SJCRH30 (cell line): ENCODE data around the gene AP4M1. TPM values are rescaled to one million over a fixed set of nuclear protein-coding genes. Genes with fewer than 3 reads are reported as not detected.

Experiments used
- DNase-seq, 2 experiments: peaks; one replicate each; pipeline ENCODE4 v3.0.0-alpha.2; 2015 to 2020
- H3K27ac ChIP-seq: fragments of 250-450 bp; sonication (Bioruptor Pico); 2 replicates; pipeline ENCODE4 v1.5.1; 2020; ENCODE audit warnings: mild to moderate bottlenecking, moderate library complexity
- H3K27me3 ChIP-seq: fragments of 250-450 bp; sonication (Bioruptor Pico); 2 replicates; pipeline ENCODE4 v1.5.1; 2020; ENCODE audit warnings: mild to moderate bottlenecking, moderate library complexity
- H3K36me3 ChIP-seq: fragments of 250-450 bp; sonication (Bioruptor Pico); 2 replicates; pipeline ENCODE4 v1.5.1; 2020; ENCODE audit warnings: mild to moderate bottlenecking, moderate library complexity
- H3K4me1 ChIP-seq: fragments of 250-450 bp; sonication (Bioruptor Pico); 2 replicates; pipeline ENCODE4 v1.5.1; 2020; ENCODE audit warnings: mild to moderate bottlenecking, moderate library complexity
- H3K4me3 ChIP-seq: fragments of 250-450 bp; sonication (Bioruptor Pico); 2 replicates; pipeline ENCODE4 v1.5.1; 2020; ENCODE audit warnings: mild to moderate bottlenecking, moderate library complexity
- H3K9me3 ChIP-seq: fragments of 250-450 bp; sonication (Bioruptor Pico); replicated peaks from 2 replicates; pipeline ENCODE4 v1.5.1; 2020; ENCODE audit warnings: mild to moderate bottlenecking, moderate library complexity
- total RNA-seq: library from RNA; depleted of rRNA; stranded (reverse); fragments of >200 nt; shearing (Covaris generic); gene quantifications from 2 replicates; pipeline ENCODE4 v1.2.3, GENCODE V29; 2014

Gene AP4M1
- total RNA-seq, 1 experiment from 2014 or later: 13.9 TPM

DNA sequence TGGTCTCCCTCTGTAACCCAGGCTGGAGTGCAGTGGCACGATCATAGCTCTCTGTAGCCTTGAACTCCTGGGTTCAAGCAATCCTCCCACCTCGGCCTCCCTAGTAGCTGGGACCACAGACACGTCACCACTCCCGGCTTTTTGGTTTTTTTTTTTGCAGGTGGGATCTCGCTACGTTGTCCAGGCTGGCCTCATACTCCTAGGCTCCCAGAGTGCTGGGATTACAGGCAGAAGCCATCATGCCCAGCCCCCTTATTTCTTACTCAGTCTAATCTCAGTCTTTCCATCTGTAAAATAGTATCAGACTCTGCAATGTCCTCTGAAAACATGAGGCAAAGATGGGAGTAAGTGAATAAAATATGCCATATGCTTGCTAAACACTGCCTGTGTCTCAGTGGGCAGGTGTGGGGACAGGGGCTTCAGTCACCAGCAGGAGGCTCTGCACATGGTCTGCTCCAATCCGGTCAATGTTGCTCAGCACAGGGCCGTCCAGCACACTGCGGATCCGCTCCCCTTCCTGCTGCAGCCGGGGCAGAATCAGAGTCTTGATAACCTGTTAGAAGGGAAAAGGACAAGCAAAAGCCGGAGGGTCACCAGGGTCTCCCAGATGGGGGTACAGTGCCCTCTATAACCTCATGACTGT lies 8.2 kb downstream of the AP4M1 start:
- no peak overlapping the region for H3K27ac ChIP-seq
- no peaks in the 10 kb centered on the region for H3K4me1 ChIP-seq
- H3K27me3 ChIP-seq: no peaks in the 10 kb centered on the region
- no peak overlapping the region for H3K4me3 ChIP-seq
- no peaks in the 10 kb centered on the region for H3K9me3 ChIP-seq
- H3K36me3 ChIP-seq: peaks cover 36% of the 10 kb centered on the region
- no peak for DNase-seq

DNA sequence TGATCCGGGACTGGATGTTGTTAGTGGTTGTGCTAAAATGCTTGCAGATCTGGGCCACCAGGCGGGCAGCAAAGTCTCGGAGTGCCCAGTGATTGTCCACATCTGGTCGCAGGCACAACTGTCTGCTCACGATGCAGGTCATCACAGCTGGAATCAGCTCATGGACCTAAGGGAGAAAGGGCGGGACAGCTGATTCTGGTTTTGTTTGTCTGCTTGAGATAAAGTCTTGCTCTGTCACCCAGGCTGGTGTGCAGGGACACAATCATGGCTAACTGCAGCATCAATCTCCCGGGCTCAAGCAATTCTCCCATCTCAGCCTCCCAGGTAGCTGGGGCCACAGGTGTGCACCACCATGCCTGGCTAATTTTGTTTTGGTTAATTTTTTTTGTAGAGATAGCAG lies 9.7 kb downstream of the AP4M1 start:
- H3K27me3 ChIP-seq: no peaks in the 10 kb centered on the region
- no peak overlapping the region for H3K4me3 ChIP-seq
- no peaks in the 10 kb centered on the region for H3K4me1 ChIP-seq
- H3K27ac ChIP-seq: no peak overlapping the region
- H3K9me3 ChIP-seq: no peaks in the 10 kb centered on the region
- peaks cover 36% of the 10 kb centered on the region for H3K36me3 ChIP-seq
- no peak for DNase-seq

DNA sequence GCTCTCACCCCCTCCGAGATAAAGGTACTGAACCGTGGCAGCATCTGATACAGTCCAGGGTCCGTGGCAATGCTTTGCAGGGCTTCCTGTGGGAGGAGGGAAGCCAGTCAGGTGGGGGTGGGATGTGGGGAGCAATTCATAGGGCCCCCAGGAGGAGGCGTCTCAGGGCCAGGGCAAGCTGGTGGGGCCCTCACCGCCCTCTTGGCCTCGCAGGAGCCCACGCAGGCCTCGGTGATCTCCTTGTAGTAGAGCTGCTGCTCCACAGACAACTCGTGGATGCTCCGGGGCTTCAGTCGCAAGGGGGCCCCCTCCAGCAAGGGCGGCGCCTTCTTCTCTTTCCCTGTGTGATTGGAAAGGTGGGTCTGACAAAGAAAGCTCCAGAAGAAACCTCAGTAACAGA lies 10.5 kb downstream of the AP4M1 start:
- H3K4me1 ChIP-seq: no peaks in the 10 kb centered on the region
- peaks cover 36% of the 10 kb centered on the region for H3K36me3 ChIP-seq

DNA sequence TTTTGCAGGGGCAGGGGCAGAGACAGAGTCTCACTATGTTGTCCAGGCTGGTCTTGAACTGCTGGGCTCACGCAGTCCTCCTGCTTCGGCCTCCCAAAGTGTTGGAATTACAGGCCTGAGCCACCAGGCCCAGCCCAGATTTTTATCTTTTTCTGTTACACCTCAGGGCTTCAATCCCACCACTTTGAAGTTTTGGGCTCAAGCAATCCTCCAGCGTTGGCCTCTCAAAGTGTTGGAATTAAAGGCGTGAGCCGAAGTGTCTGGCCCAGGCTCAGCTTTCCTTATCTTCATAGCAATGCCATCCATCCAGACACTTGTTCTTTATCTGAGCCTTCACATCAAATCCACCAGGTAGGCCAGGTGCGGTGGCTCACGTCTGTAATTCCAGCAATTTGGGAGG lies 13.6 kb downstream of the AP4M1 start:
- no peaks in the 10 kb centered on the region for H3K9me3 ChIP-seq
- no peaks in the 10 kb centered on the region for H3K27me3 ChIP-seq
- DNase-seq: no peak
- peaks cover 17% of the 10 kb centered on the region for H3K36me3 ChIP-seq
- H3K4me3 ChIP-seq: no peak overlapping the region
- H3K27ac ChIP-seq: no peak overlapping the region
- no peaks in the 10 kb centered on the region for H3K4me1 ChIP-seq

More for the DNA sequence above, 10.5 kb downstream of the AP4M1 start:
- H3K27ac ChIP-seq: no peak overlapping the region
- no peak for DNase-seq
- H3K9me3 ChIP-seq: no peaks in the 10 kb centered on the region
- no peak overlapping the region for H3K4me3 ChIP-seq
- no peaks in the 10 kb centered on the region for H3K27me3 ChIP-seq

DNA sequence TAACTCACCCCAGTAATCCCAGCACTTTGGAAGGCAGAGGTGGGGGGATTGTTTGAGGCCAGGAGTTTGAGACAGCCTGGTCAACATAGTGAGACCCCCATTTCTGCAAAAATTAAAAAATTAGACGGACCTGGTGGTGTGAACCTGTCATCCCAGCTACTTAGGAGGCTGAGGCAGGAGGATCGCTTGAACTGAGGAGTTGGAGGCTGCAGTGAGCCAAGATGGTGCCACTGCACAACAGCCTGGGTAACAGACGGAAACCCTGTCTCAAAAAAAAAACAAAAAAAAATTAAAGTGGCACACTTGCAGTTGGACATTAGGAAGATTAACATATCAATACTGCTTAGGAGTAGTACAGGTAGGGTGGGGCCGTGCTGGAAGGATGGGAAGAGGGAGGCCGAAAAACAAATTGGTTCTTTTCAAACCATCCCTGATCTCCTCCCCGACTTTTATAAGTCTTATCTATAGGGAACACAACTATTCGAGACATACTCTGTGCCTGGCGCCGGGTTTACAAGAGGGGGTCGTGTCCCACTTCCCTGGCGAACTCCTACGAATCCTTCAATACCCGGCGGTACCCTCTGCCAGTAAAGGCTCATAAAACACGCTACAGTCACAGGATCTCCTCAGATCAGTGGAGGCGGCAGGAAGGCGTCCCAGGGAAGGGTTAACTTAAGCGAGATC lies 17.1 kb downstream of the AP4M1 start:
- no peaks in the 10 kb centered on the region for H3K27me3 ChIP-seq
- H3K4me3 ChIP-seq: peak overlapping the region; percentile 80
- H3K9me3 ChIP-seq: no peaks in the 10 kb centered on the region
- DNase-seq: no peak
- H3K36me3 ChIP-seq: peaks cover 3% of the 10 kb centered on the region; the same call in 1 of the 2 replicates
- H3K4me1 ChIP-seq: no peaks in the 10 kb centered on the region
- peak overlapping the region; percentile 92 for H3K27ac ChIP-seq

DNA sequence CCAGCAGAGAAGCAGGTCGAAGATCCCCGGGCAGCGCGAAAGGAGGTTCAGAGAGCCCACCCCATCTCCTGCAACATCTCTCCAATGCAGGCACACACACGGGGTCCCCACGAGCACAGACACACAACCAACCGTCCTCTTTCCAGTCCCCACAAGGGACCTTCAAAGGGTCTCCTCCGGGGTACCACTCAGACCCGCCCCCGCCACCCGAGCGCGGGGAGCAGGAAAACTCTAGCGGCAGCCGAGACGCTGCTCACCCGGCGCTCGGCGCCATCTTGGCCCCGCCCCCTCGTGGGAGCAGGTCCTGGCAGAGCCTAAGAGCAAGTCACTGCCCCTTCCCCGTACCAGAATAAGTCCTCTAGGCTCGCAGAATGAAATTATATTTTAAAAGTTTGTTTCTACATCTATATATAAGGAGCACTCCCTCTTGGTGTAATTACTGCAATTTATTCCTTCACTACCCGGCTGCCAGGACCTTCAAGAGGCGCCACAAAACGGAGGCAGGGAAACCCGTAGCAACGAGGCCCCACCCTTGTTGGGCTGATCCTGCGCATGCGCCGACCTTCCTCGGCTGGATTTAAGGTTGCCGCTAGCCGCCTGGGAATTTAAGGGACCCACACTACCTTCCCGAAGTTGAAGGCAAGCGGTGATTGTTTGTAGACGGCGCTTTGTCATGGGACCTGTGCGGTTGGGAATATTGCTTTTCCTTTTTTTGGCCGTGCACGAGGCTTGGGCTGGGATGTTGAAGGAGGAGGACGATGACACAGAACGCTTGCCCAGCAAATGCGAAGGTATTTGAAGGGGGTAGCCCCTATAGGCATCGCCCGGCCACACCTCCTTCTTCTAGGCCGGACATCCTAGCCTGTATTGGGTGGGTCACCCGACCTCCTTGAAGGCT lies 17.9 kb downstream of the AP4M1 start, which contains the start of the genes CNPY4 and TAF6:
Gene CNPY4 (plus strand): TSS at position 563 of the 898 bp plus-strand sequence. CDS start 111 bp downstream, at position 674.
Gene TAF6 (minus strand): TSS at position 287 of the 898 bp plus-strand sequence. CDS start 5,149 bp downstream, outside the sequence.
- Histone ChIP-seq H3K4me1 (no peaks in the 10 kb centered on the region), H3K27me3 (no peaks in the 10 kb centered on the region), H3K36me3 (no peaks in the 10 kb centered on the region), H3K4me3 (peak within 1 kb of the TSS; percentile 80), H3K9me3 (no peaks in the 10 kb centered on the region), H3K27ac (peak within 1 kb of the TSS; percentile 92)
- DNase-seq: peak; percentile 97 to 98

DNA sequence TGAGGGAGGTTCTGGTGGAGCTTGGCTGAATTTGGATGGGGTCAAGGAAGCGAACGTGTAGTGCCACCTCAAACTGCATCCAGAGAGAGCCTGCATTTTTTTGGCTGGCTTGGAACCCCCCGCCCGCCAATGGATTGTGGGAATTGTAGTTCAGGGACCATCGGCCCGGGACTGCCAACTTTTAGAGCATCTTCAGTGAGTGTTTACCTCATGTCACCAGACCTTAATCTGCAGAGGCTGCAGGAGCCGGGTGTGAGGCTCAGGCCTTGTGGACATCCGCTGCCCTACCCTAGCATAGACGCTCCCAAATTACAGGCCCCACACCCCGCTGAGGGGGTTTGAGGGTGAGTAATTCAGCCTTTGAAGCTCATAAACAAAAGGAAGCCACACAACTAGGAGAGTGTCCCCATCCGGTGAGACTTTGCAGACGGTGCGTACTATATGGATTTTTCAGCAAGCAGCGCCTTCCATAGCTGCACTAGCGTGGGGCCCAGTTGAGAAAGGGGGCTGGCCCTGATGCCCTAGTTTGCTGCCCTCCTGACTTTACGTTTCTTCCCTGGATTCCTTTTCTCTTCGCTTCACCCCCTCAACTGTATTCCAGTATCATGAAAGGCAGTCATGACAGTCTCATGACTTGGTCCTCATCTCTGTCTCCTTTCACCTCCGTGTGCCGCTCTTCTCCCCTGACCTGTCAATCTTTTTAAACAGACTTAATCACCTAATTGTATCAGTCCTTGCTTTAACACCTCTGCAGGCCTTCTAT lies 18.7 kb downstream of the AP4M1 start:
- peak; percentile 76 to 87 for DNase-seq
- Histone ChIP-seq H3K27me3 (no peaks in the 10 kb centered on the region), H3K4me3 (peak overlapping the region; percentile 80), H3K36me3 (no peaks in the 10 kb centered on the region), H3K9me3 (no peaks in the 10 kb centered on the region), H3K27ac (peak overlapping the region; percentile 92), H3K4me1 (no peaks in the 10 kb centered on the region)

DNA sequence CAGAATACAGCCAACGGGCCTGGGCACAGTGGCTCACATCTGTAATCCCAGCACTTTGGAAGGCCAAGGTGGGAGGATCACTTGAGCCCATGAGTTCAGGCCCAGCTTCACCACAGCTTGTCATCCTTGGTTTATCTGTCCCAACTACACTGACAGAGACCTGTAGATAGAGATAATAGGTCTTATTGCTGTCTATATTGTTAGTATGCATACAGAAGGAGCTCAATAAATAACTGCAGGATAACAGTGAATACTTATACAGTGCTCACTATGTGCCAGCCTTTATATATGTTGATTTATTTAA lies 19.2 kb downstream of the AP4M1 start:
- no peak for DNase-seq
- H3K27ac ChIP-seq: no peak overlapping the region
- no peaks in the 10 kb centered on the region for H3K4me1 ChIP-seq
- no peaks in the 10 kb centered on the region for H3K9me3 ChIP-seq
- no peaks in the 10 kb centered on the region for H3K27me3 ChIP-seq
- no peaks in the 10 kb centered on the region for H3K36me3 ChIP-seq
- peak overlapping the region; percentile 80 for H3K4me3 ChIP-seq

DNA sequence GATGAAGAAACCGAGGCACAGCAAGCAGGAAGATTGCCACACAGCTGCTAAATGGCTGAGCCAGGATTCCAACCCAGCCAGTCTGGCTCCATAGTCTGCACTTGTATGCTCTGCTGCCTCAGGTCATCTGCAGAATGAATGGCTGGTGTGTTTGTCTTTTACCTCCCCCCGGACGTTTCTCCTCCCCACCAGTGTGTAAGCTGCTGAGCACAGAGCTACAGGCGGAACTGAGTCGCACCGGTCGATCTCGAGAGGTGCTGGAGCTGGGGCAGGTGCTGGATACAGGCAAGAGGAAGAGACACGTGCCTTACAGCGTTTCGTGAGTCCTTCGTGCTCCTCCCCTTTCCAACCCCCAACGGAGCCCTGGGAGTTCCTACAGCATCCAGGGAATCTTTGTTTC lies 20.6 kb downstream of the AP4M1 start:
- DNase-seq: no peak
- Histone ChIP-seq H3K36me3 (no peaks in the 10 kb centered on the region), H3K27ac (no peak overlapping the region), H3K27me3 (no peaks in the 10 kb centered on the region), H3K4me3 (no peak overlapping the region), H3K9me3 (no peaks in the 10 kb centered on the region), H3K4me1 (no peaks in the 10 kb centered on the region)

DNA sequence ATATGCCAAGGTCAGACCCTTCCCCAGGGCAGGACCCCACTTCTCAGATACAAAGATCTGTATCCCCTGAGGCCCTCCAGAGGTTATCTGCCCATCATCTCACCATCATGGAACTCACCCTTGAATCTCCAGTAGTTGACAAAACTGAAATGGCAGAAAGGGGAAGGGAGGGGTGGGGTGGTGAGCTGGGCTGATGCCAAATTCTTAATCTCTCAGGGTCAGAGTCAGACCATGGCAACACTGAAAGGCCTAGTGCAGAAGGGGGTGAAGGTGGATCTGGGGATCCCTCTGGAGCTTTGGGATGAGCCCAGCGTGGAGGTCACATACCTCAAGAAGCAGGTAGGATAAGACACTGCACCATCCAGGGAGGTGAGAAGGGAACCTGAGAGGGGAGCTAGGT lies 21.1 kb downstream of the AP4M1 start:
- H3K4me3 ChIP-seq: no peak overlapping the region
- H3K27ac ChIP-seq: no peak overlapping the region
- H3K36me3 ChIP-seq: no peaks in the 10 kb centered on the region
- no peaks in the 10 kb centered on the region for H3K4me1 ChIP-seq
- H3K9me3 ChIP-seq: no peaks in the 10 kb centered on the region
- DNase-seq: no peak
- no peaks in the 10 kb centered on the region for H3K27me3 ChIP-seq

DNA sequence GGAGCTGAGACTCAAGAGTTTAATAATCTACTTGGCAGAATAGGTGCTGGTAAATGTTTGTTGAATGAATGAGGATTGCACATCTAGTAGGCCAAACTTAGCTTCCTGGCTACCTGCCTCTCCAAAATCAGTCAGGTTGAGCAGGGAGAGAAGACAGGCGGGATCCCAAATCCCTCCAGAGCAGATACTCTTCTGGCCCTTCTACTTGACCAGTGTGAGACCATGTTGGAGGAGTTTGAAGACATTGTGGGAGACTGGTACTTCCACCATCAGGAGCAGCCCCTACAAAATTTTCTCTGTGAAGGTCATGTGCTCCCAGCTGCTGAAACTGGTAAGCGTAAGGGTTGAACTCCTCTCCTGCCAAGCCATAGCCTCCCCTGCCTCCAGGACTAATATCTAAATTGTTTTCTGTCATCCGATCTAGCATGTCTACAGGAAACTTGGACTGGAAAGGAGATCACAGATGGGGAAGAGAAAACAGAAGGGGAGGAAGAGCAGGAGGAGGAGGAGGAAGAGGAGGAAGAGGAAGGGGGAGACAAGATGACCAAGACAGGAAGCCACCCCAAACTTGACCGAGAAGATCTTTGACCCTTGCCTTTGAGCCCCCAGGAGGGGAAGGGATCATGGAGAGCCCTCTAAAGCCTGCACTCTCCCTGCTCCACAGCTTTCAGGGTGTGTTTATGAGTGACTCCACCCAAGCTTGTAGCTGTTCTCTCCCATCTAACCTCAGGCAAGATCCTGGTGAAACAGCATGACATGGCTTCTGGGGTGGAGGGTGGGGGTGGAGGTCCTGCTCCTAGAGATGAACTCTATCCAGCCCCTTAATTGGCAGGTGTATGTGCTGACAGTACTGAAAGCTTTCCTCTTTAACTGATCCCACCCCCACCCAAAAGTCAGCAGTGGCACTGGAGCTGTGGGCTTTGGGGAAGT lies 23.1 kb downstream of the AP4M1 start:
- Histone ChIP-seq H3K36me3 (no peaks in the 10 kb centered on the region), H3K4me3 (no peak overlapping the region), H3K27me3 (no peaks in the 10 kb centered on the region), H3K9me3 (no peaks in the 10 kb centered on the region), H3K4me1 (no peaks in the 10 kb centered on the region), H3K27ac (no peak overlapping the region)
- DNase-seq: no peak

DNA sequence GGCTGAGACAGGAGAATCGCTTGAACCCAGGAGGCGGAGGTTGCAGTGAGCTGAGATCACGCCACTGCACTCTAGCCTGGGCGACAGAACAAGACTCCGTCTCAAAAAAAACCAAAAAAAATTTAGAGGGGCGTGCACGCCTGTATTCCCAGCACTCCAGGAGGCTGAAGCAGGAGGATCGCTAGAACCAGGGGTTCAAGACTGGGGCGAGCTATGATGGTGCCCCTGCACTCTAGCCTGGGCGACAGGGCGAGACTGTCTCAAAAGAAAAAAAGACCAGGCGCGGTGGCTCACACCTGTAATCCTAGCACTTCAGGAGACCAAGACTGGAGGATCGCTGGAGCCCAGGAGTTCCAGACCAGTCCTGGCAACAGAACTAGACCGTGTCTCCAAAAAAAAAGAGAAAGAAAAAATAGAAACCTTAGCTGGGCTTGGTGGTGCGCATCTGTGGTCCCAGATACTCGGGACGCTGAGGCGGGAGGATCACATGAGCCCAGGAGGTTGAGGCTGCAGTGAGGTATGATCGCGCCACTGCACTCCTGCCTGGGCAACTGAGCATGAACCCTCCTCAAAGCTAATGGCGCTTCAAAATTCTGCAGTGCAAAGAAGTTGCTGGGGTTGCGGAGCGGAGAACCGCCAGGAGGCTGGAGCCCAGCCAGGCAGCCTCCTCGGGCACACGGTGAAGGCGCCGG lies 24.9 kb downstream of the AP4M1 start:
- no peaks in the 10 kb centered on the region for H3K36me3 ChIP-seq
- no peaks in the 10 kb centered on the region for H3K9me3 ChIP-seq
- no peak for DNase-seq
- H3K27me3 ChIP-seq: no peaks in the 10 kb centered on the region
- peak overlapping the region; percentile 83 for H3K27ac ChIP-seq
- H3K4me3 ChIP-seq: peak overlapping the region; percentile 81
- H3K4me1 ChIP-seq: no peaks in the 10 kb centered on the region
